Fibroblast of villous mesenchyme (primary cell): Measurements from ENCODE around the gene CRIP1. TPM values are rescaled to one million over a fixed set of nuclear protein-coding genes. Genes with fewer than 3 reads are reported as not detected.

ENCODE experiments used
- DNase-seq: peaks from one replicate; pipeline ENCODE4 v3.0.0-alpha.2; 2010; ENCODE audit warnings: low read depth
- H3K4me3 ChIP-seq: 2 replicates; pipeline ENCODE4 v1.5.1; 2011; ENCODE audit warnings: low read depth, mild to moderate bottlenecking, low read length
- CTCF ChIP-seq: IDR thresholded peaks from 2 replicates; pipeline ENCODE4 v1.5.1; 2012; ENCODE audit warnings: low read depth, mild to moderate bottlenecking, low read length; ENCODE audit not compliant: insufficient read depth
- total RNA-seq: library from RNA; depleted of rRNA; stranded (reverse); fragments of >200 nt; gene quantifications from 2 replicates; pipeline ENCODE4 v1.2.3, GENCODE V29; 2012

CRIP1 gene
- total RNA-seq, 1 donor = 1.3 TPM

- no peak for TF ChIP-seq CTCF
- peak; percentile 44 for DNase-seq
Measured at GRCh38 chr14:105491366-105491973, 4.8 kb downstream of the CRIP1 start.

DNA sequence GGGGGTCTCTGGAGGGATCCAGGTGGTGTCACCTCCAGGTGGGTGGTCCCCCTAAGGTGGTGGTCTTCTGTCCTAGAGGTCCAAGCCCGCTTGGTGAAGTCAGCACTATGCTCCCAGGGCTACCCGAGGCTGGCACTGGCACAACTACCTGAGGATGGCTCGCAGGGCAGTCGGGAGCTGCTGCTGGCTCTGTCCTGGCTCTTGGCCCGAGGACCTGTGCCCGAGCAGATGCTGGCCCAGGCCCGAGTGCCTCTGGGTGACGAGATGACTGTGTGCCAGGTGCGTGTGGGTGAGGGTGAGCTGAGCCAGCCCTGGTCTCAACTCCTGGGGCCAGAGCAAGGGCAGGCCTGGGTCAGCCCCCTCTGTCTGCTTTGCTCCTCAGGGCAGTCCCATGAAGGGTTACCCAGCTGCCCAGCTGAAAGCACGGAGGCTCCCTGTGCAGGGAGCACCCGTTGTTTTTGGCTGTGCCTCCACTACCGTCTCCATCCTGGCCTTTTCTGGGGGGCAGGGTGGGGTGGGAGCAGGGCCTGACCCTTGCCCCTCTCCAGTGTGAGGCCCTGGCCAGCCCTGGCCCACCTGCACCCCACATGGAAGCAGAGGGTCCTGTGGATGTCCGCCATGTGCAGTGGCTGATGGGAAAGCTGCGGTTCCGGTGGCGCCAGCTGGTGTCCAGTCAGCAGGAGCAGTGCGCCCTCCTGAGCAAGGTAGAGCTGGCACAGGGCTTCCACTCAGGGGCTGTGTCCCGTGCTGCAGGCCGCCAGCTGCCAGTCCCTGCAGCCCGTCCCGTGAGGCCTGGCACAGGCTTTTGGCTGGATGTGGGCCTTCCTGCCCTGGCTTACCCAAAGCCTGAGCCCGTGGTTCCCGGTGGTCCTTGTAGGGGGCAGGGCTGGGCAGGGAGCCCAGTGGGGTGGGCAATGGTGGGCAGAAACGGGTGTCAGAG lies 5.6 kb downstream of the CRIP1 start:
- DNase-seq = no peak
- no peak overlapping the region for H3K4me3 ChIP-seq
- no peak for TF ChIP-seq CTCF

More at GRCh38 chr14:105491366-105491973, 4.8 kb downstream of the CRIP1 start:
- peak overlapping the region; percentile 68 for H3K4me3 ChIP-seq

GRCh38 chr14:105492971-105493871 lies 6.5 kb downstream of the CRIP1 start:
- DNase-seq = no peak
- no peak overlapping the region for H3K4me3 ChIP-seq
- no peak for TF ChIP-seq CTCF

DNA sequence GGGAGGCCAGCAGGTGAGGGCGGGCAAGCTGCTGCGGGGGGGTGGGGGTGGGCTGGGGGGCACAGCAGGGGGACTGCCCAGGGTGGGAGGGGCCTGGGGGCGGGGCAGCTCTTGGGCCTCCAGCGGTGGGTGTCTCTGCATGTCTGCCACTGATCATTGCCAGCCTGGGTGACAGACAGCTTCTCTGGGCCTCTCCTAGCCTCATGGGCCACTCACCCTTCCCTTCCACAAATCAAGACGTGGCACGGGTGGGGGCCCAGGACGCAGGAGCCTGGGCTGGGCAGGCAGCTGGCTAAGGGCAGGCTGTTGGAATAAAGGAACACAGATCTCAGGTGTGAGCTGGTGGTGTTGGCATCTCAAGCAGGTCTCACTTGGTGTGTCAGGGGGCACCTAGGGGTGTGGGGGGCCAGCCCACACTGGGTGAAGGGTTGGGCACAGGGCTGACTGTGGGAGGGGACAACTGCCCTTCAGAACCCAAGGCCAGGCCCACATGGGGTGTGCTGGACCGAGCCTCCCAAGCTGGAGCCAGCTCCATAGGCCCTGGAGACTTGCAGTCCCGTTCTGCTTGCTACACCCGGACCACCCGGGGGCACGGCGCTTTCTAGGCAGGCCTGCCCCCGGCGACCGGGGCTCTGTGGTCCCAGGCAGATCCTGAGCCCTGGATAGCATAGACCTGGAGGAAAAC lies 7.4 kb downstream of the CRIP1 start:
- TF ChIP-seq CTCF = no peak
- DNase-seq = no peak
- H3K4me3 ChIP-seq = no peak overlapping the region

DNA sequence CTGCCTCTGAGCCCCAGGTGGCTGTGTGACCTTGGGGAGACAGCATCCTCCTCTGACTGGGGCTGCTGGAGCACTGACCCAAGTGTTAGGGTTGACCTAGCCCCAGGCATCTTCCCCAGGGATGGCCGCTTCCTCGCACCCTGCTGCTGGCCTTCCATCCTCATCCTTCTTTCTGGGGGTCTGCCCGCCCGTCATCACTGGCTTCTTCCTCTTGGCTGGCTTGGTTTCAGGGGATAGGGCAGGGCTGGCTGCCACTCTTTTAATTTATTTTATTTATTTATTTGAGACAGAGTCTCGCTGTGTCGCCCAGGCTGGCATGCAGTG lies 7.9 kb downstream of the CRIP1 start:
- no peak for TF ChIP-seq CTCF
- no peak overlapping the region for H3K4me3 ChIP-seq
- DNase-seq = no peak

DNA sequence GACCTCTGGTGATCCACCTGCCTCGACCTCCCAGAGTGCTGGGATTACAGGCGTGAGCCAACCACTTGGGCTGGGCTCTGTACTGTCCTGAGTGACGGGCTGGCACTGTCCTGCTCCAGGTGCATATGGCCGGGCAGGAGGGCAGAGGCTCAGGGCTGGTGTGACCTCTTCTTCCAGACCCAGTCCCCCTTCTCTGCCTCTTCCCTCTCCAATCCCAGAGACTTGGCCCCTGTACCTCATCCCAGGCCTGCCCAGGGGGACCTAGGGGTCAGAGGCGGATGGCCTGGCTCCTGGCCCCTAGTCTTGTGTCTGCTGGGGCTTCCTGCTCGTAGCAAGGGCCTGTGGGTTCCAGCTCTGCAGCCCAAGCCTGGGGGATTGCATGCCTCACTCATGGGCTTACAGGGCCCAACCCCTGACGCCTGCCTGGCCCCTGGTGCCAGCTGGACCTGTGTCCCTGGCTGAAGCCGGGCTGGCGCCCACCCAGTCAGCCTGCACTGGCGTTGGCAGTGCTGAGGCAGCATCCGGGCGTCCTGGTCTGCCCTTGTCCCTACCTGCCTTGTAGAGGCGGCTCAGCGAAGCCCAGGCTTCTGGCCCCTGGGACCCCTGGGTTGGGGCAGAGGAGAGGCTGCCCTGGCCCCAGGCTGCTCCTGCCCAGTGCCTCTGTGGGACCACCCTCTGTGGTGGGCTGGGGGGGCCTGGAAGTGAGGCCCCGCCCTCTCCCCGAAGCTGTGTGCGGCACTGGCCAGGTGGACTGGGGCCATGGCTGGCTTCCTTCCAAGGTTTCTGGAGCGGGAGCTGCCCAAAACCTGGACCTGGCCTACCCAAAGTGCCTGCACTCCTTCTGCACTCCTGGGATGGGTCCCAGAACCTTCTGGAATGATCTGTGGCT lies 8.7 kb downstream of the CRIP1 start:
- TF ChIP-seq CTCF = no peak
- H3K4me3 ChIP-seq = no peak overlapping the region
- no peak for DNase-seq
